Measurements from ENCODE around the gene PDE4B.
A peak's percentile ranks its signal among the peaks of the same experiment; 100 is the strongest.

DNA sequence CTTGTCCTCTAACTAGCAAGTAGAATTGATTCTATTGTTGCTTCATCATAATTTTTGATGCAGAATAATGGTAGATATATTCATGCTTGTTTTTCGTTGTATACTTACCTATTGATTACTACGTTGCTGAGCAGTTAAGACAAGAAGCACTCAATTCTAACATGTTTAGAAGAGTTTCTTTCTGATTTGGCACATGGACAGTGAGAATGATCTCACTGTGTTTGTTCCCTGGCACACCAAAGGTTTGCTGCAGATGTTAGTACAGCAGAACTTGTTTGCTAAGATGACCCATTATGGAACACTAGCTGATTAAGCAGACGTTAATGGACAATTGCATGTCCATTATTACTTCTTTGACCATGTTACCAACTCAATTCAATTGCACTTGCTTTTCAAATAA, 556.5 kb downstream of the PDE4B start:
- TF ChIP-seq CTCF (IDR thresholded peaks at IDR 0.05) (no peak), POLR2AphosphoS5 (IDR thresholded peaks at IDR 0.05) (peak; percentile 36)
